Activated T-cell treated with anti-CD3 and anti-CD28 coated beads, Interleukin-2, amount 50 U/mL, for 48 hours (primary cell): ENCODE results near the gene WFIKKN2.
A peak's percentile ranks its signal among the peaks of the same experiment; 100 is the strongest.

Experiments
- DNase-seq, 2 experiments: peaks; one replicate each; pipeline ENCODE4 v3.0.0-alpha.2; 2020

The WFIKKN2 gene

GRCh38 chr17:50879086-50879485 lies 43.7 kb downstream of the WFIKKN2 start:
- no peak for DNase-seq

GRCh38 chr17:50881182-50881581 lies 45.8 kb downstream of the WFIKKN2 start:
- DNase-seq: peak in 1 of 2 experiments; percentile 5

- peak in 1 of 2 experiments; percentile 12 for DNase-seq
Observed at GRCh38 chr17:50882851-50883250, 47.5 kb downstream of the WFIKKN2 start.

- DNase-seq: peak in 1 of 2 experiments; percentile 15
Observed at GRCh38 chr17:50883850-50884438, 48.6 kb downstream of the WFIKKN2 start.

- DNase-seq: peak in 1 of 2 experiments; percentile 12
Observed at GRCh38 chr17:50884439-50885311, 49.3 kb downstream of the WFIKKN2 start.

- DNase-seq: peak in 1 of 2 experiments; percentile 13
Observed at GRCh38 chr17:50887705-50888245, 52.4 kb downstream of the WFIKKN2 start.

GRCh38 chr17:50889528-50890118 lies 54.2 kb downstream of the WFIKKN2 start:
- DNase-seq: peak in 1 of 2 experiments; percentile 7

- DNase-seq: no peak
Observed at GRCh38 chr17:50890675-50891516, 55.5 kb downstream of the WFIKKN2 start.

GRCh38 chr17:50891577-50891989 lies 56.2 kb downstream of the WFIKKN2 start:
- no peak for DNase-seq
